ENCODE measurements around the gene SELP. TPM values are rescaled to one million over a fixed set of nuclear protein-coding genes. Genes with fewer than 3 reads are reported as not detected.

SELP gene
- total RNA-seq, 2 experiments from 2014 or later = not detected

- Histone ChIP-seq H4K20me1 (ENCODE audit: insufficient read depth, low read length) (no peaks in the 10 kb centered on the region), H2AFZ (ENCODE audit: low read length) (no peak overlapping the region), H3K9me3 (ENCODE audit: low read length) (no peaks in the 10 kb centered on the region), H3K27ac (ENCODE audit: low read depth, low read length, poor library complexity, severe bottlenecking) (no peak overlapping the region), H3K79me2 (ENCODE audit: insufficient read depth, low read depth, low read length) (no peaks in the 10 kb centered on the region), H3K9me2 (ENCODE audit: insufficient read depth, low read length) (no peaks in the 10 kb centered on the region), H3K4me3 (ENCODE audit: low read depth, low read length, poor library complexity, severe bottlenecking) (no peak overlapping the region), H3K36me3 (ENCODE audit: insufficient read depth, low read length) (no peaks in the 10 kb centered on the region), H3K4me1 (ENCODE audit: insufficient read depth, low read length, poor library complexity, severe bottlenecking) (no peaks in the 10 kb centered on the region), H3K4me2 (ENCODE audit: low read length) (no peak overlapping the region)
- no TSS peak for BruUV-seq (replicated peaks)
- ChIA-PET POLR2A (no interaction called here), CTCF (ENCODE audit: unreplicated experiment) (no interaction called here)
- intact Hi-C loops (cut with micrococcal nuclease; ENCODE audit: unreplicated experiment) = no loop called here
- no peak for DNase-seq (ENCODE audit: low spot score)
- no peak for TF ChIP-seq CTCF (conservative IDR thresholded peaks at IDR 0.05; ENCODE audit: low read length)
- no peak for TF ChIP-seq EZH2phosphoT487 (IDR thresholded peaks at IDR 0.05; ENCODE audit: borderline replicate concordance, low read depth, low read length)
These were observed 5.8 kb downstream of the SELP start for GRCh38 chr1:169624122-169624521.

GRCh38 chr1:169623132-169623926 is 6.6 kb downstream of the SELP start:
- BruUV-seq (replicated peaks) = no TSS peak
- H3K36me3 ChIP-seq (ENCODE audit: insufficient read depth, low read length) = no peaks in the 10 kb centered on the region
- no peaks in the 10 kb centered on the region for H3K9me3 ChIP-seq (ENCODE audit: low read length)
- H3K27ac ChIP-seq (ENCODE audit: low read depth, low read length, poor library complexity, severe bottlenecking) = no peak overlapping the region
- H3K4me1 ChIP-seq (ENCODE audit: insufficient read depth, low read length, poor library complexity, severe bottlenecking) = no peaks in the 10 kb centered on the region
- H3K4me3 ChIP-seq (ENCODE audit: low read depth, low read length, poor library complexity, severe bottlenecking) = no peak overlapping the region
- no peaks in the 10 kb centered on the region for H3K79me2 ChIP-seq (ENCODE audit: insufficient read depth, low read depth, low read length)
- intact Hi-C loops (cut with micrococcal nuclease; ENCODE audit: unreplicated experiment) = no loop called here
- ChIA-PET CTCF (ENCODE audit: unreplicated experiment) (no interaction called here), POLR2A (interaction anchor here (0.6 kb wide), 2 partner anchors 99 to 198 kb away, joined by 3 read pairs; no protein-coding TSS in a partner anchor)
- H3K4me2 ChIP-seq (ENCODE audit: low read length) = no peak overlapping the region
- TF ChIP-seq CTCF (conservative IDR thresholded peaks at IDR 0.05; ENCODE audit: low read length) = no peak
- TF ChIP-seq EZH2phosphoT487 (IDR thresholded peaks at IDR 0.05; ENCODE audit: borderline replicate concordance, low read depth, low read length) = no peak
- no peak overlapping the region for H2AFZ ChIP-seq (ENCODE audit: low read length)
- DNase-seq (ENCODE audit: low spot score) = no peak
- H3K9me2 ChIP-seq (ENCODE audit: insufficient read depth, low read length) = no peaks in the 10 kb centered on the region
- H4K20me1 ChIP-seq (ENCODE audit: insufficient read depth, low read length) = no peaks in the 10 kb centered on the region

GRCh38 chr1:169620565-169620964 is 9.4 kb downstream of the SELP start:
- H3K36me3 ChIP-seq (ENCODE audit: insufficient read depth, low read length) = no peaks in the 10 kb centered on the region
- BruUV-seq (replicated peaks) = no TSS peak
- ChIA-PET CTCF (ENCODE audit: unreplicated experiment) (no interaction called here), POLR2A (no interaction called here)
- no peak overlapping the region for H3K4me2 ChIP-seq (ENCODE audit: low read length)
- H3K9me2 ChIP-seq (ENCODE audit: insufficient read depth, low read length) = no peaks in the 10 kb centered on the region
- H3K9me3 ChIP-seq (ENCODE audit: low read length) = no peaks in the 10 kb centered on the region
- H3K79me2 ChIP-seq (ENCODE audit: insufficient read depth, low read depth, low read length) = no peaks in the 10 kb centered on the region
- TF ChIP-seq CTCF (conservative IDR thresholded peaks at IDR 0.05; ENCODE audit: low read length) = no peak
- TF ChIP-seq EZH2phosphoT487 (IDR thresholded peaks at IDR 0.05; ENCODE audit: borderline replicate concordance, low read depth, low read length) = no peak
- H3K4me1 ChIP-seq (ENCODE audit: insufficient read depth, low read length, poor library complexity, severe bottlenecking) = no peaks in the 10 kb centered on the region
- no peaks in the 10 kb centered on the region for H4K20me1 ChIP-seq (ENCODE audit: insufficient read depth, low read length)
- no peak overlapping the region for H3K4me3 ChIP-seq (ENCODE audit: low read depth, low read length, poor library complexity, severe bottlenecking)
- intact Hi-C loops (cut with micrococcal nuclease; ENCODE audit: unreplicated experiment) = no loop called here
- H2AFZ ChIP-seq (ENCODE audit: low read length) = no peak overlapping the region
- no peak for DNase-seq (ENCODE audit: low spot score)
- H3K27ac ChIP-seq (ENCODE audit: low read depth, low read length, poor library complexity, severe bottlenecking) = no peak overlapping the region

Measured in OCI-LY7 (cell line).